GM12874 (cell line): ENCODE results near the gene KIAA0586.

ENCODE experiments used
- CTCF ChIP-seq: IDR thresholded peaks from 2 replicates; pipeline ENCODE4 v1.5.1; 2011; ENCODE audit warnings: low read depth, mild to moderate bottlenecking, control low read depth, low read length, moderate library complexity; ENCODE audit not compliant: insufficient read depth

The KIAA0586 gene

GRCh38 chr14:58401587-58401986 is 25.9 kb upstream of the KIAA0586 start:
- no peak for TF ChIP-seq CTCF

GRCh38 chr14:58408681-58409215 is 18.8 kb upstream of the KIAA0586 start:
- TF ChIP-seq CTCF, result no peak

DNA sequence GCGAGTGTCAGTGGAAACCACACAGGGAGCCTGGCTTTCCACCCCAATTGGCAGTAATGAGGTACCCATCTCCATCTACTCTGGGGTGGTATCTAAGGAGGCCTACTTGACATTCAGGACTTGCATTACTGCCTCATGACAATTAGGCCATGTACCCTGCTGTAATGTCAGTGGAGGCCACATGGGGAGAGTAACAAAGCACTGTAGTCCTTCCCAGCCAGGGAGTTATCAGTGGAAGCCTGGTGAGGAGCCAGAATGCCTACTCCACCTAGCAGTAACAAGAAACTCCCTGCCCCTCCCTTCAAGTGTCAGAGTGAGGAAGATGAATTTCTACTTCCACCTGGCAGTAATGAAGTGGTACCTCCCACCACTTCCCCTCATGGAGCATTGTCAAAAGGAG is 12.7 kb upstream of the KIAA0586 start:
- no peak for TF ChIP-seq CTCF

DNA sequence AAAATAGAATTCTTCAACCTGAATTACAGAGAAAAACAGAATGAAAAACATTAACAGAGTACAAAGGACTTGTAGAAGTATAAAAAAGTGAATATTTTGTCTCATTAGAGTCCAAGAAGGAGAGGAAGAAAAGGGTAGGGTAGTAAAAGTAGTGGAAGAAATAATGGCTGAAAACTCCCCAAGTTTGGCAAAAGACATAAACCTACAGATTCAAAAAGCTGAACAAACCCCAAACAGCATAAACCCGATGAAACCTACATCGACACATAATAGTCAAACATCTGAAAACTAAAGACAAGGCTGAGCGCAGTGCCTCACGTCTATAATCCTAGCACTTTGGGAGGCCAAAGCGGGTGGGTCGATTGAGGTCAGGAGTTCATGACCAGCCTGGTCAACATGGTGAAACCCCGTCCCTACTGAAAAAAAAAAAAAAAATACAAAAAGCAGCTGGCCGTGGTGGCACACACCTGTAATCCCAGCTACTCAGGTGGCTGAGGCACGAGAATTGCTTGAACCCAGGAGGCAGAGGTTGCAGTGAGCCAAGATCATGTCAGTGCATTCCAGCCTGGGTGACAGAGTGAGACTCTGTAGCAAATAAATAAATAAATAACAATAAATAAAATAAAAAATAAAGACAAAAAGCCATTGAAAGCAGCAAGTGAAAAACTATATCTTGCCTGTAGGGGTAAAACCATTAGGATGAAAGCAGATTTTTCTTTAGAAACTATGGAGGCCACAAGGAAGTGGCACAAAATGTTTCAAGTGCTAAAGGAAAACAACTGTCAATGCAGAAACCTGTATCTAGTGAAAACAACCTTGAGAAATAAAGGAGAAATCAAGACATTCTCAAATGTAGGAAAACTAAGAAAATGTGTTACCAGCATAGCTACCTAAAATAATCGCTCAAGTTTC is 11.6 kb upstream of the KIAA0586 start:
- no peak for TF ChIP-seq CTCF

GRCh38 chr14:58426670-58427280 is 744 bp upstream of the KIAA0586 start:
- TF ChIP-seq CTCF, result no peak

- no peak for TF ChIP-seq CTCF
These were observed 682 bp downstream of the KIAA0586 start for GRCh38 chr14:58428118-58428683.

- TF ChIP-seq CTCF, result no peak
These were observed 2.6 kb downstream of the KIAA0586 start for GRCh38 chr14:58430156-58430555.
